HFFc6 (cell line): Measurements from ENCODE around the gene ZNF628. TPM values are rescaled to one million over a fixed set of nuclear protein-coding genes. Genes with fewer than 3 reads are reported as not detected.

Source experiments
- DNase-seq: peaks from one replicate; pipeline ENCODE4 v3.0.0-alpha.2; 2018
- H3K27ac Mint-ChIP-seq: 2 replicates; pipeline ENCODE4 v1.8.0; 2020; ENCODE audit warnings: mild to moderate bottlenecking, mixed read lengths
- H3K27me3 Mint-ChIP-seq: 2 replicates; pipeline ENCODE4 v1.8.0; 2021; ENCODE audit warnings: mild to moderate bottlenecking, moderate library complexity, mixed read lengths; ENCODE audit not compliant: insufficient read depth
- H3K36me3 Mint-ChIP-seq: 2 replicates; pipeline ENCODE4 v1.8.0; 2021; ENCODE audit warnings: low read depth, mixed read lengths
- H3K4me1 Mint-ChIP-seq: 2 replicates; pipeline ENCODE4 v1.8.0; 2020; ENCODE audit warnings: low read depth, mixed read lengths
- H3K4me3 Mint-ChIP-seq: 2 replicates; pipeline ENCODE4 v1.8.0; 2020; ENCODE audit warnings: mild to moderate bottlenecking, moderate library complexity, mixed read lengths
- H3K9me3 Mint-ChIP-seq: 2 replicates; pipeline ENCODE4 v1.8.0; 2020; ENCODE audit warnings: mild to moderate bottlenecking, mixed read lengths
- total RNA-seq, 6 experiments: library from RNA; stranded (reverse); fragmentation: NEBNext Ultra II Directional; extraction: Animal tissue kit (Norgen Biotek cat#: 25700); gene quantifications; 2 replicates in 1 of 6; 3 replicates in 5 of 6; pipeline ENCODE4 v1.2.3, GENCODE V29; 2021
- TF ChIP-seq, protein P1 (sequence below): fragments of 200-600 bp; sonication (generic); IDR thresholded peaks from 2 replicates; pipeline ENCODE4 v1.5.0; 2021; ENCODE audit warnings: antibody characterized with exemption, mild to moderate bottlenecking

ZNF628 gene
- total RNA-seq, 6 experiments from 2014 or later, result 8.6 to 11.3 (median 9.5) TPM

DNA sequence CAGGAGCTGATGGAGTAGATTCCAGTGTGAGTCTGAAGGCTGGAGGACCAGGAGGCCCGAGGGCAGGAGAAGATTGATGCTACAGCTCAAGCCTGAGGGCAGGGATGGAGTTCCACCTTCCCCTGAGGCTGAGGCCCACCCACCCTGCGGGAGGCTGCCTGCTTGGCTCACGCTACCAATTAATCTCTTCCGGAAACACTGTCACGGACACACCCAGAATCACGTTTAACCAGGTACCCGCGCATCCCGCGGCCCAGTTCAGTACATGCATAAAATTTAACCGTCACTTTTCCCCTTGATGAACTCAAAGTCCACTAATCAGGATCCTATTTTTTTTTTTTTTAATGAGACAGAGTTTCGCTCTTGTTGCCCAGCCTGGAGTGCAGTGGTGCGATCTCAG is 5.2 kb upstream of the ZNF628 start:
- Mint-ChIP-seq H3K4me3 (0 out of 2 replicates have a peak overlapping the region, but pooled peaks have one; percentile 7), H3K27me3 (peaks cover 2% of the 10 kb centered on the region), H3K4me1 (peaks cover 26% of the 10 kb centered on the region), H3K36me3 (no peaks in the 10 kb centered on the region), H3K9me3 (no peaks in the 10 kb centered on the region), H3K27ac (peak overlapping the region; percentile 7)
- DNase-seq, result no peak
- TF ChIP-seq, protein P1, sequence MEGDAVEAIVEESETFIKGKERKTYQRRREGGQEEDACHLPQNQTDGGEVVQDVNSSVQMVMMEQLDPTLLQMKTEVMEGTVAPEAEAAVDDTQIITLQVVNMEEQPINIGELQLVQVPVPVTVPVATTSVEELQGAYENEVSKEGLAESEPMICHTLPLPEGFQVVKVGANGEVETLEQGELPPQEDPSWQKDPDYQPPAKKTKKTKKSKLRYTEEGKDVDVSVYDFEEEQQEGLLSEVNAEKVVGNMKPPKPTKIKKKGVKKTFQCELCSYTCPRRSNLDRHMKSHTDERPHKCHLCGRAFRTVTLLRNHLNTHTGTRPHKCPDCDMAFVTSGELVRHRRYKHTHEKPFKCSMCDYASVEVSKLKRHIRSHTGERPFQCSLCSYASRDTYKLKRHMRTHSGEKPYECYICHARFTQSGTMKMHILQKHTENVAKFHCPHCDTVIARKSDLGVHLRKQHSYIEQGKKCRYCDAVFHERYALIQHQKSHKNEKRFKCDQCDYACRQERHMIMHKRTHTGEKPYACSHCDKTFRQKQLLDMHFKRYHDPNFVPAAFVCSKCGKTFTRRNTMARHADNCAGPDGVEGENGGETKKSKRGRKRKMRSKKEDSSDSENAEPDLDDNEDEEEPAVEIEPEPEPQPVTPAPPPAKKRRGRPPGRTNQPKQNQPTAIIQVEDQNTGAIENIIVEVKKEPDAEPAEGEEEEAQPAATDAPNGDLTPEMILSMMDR, result no peak

DNA sequence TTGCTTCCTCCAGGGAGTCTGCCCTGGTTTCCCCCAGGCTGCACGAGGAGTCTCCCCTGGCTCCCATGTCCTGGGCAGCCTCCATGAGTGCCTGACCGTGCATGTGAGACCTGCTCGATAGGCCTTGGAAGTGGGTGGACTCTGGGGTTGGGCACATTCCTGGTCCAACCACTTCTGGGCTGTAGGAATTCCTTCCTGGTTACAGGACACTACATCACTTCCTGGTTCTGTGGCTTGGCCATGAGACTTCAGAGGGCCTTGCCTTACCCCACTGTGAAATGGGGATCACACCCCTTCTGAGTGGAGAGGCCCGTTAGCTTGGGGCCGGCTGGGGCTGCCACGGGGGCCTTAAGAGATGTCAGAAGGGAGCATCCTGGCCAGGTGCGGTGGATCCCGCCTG is 4.0 kb upstream of the ZNF628 start:
- Mint-ChIP-seq H3K4me3 (peak overlapping the region; percentile 67), H3K27me3 (peaks cover 4% of the 10 kb centered on the region), H3K27ac (peak overlapping the region; percentile 91), H3K4me1 (peaks cover 23% of the 10 kb centered on the region), H3K9me3 (no peaks in the 10 kb centered on the region), H3K36me3 (peaks cover 4% of the 10 kb centered on the region; the same call in 1 of the 2 replicates)
- peak; percentile 76 for DNase-seq
- TF ChIP-seq, protein P1, result no peak

- no peak for DNase-seq
Observed at GRCh38 chr19:55473225-55474012, 3.0 kb upstream of the ZNF628 start.

GRCh38 chr19:55474269-55475265 is 1.9 kb upstream of the ZNF628 start:
- peaks cover 4% of the 10 kb centered on the region for H3K27me3 Mint-ChIP-seq
- no peaks in the 10 kb centered on the region for H3K9me3 Mint-ChIP-seq
- DNase-seq, result no peak
- H3K36me3 Mint-ChIP-seq, result peaks cover 4% of the 10 kb centered on the region
- TF ChIP-seq, protein P1, result no peak
- H3K27ac Mint-ChIP-seq, result no peak overlapping the region
- H3K4me3 Mint-ChIP-seq, result no peak overlapping the region
- H3K4me1 Mint-ChIP-seq, result peaks cover 35% of the 10 kb centered on the region

More at GRCh38 chr19:55473225-55474012, 3.0 kb upstream of the ZNF628 start:
- Mint-ChIP-seq H3K4me1 (peaks cover 24% of the 10 kb centered on the region), H3K27ac (peak overlapping the region; percentile 63), H3K9me3 (no peaks in the 10 kb centered on the region), H3K4me3 (no peak overlapping the region), H3K27me3 (peaks cover 4% of the 10 kb centered on the region), H3K36me3 (peaks cover 4% of the 10 kb centered on the region)
- TF ChIP-seq, protein P1, result no peak

- TF ChIP-seq, protein P1, result no peak
- peaks cover 4% of the 10 kb centered on the region for H3K36me3 Mint-ChIP-seq
- peak overlapping the region; percentile 97 for H3K4me3 Mint-ChIP-seq
- no peak for DNase-seq
- peak overlapping the region; percentile 17 for H3K27ac Mint-ChIP-seq
- peaks cover 4% of the 10 kb centered on the region for H3K27me3 Mint-ChIP-seq
- H3K9me3 Mint-ChIP-seq, result no peaks in the 10 kb centered on the region
- peaks cover 40% of the 10 kb centered on the region for H3K4me1 Mint-ChIP-seq
Observed at GRCh38 chr19:55477905-55478304, 1.5 kb downstream of the ZNF628 start.
